T-helper 17 cell (primary cell): Measurements from ENCODE around the gene NPFFR2. TPM values are rescaled to one million over a fixed set of nuclear protein-coding genes. Genes with fewer than 3 reads are reported as not detected.
"Not testable (repeated sequence)": the region's sequence is repeated elsewhere in the genome, so short reads cannot be mapped to it uniquely, and the experiment has no call there.

Experiments used
- ATAC-seq: fragments of 150-1000 bp; cut with Tn5 transposase; 2 replicates; pipeline ENCODE4 v1.10.0; 2021; ENCODE audit warnings: mild to moderate bottlenecking, moderate library complexity
- DNase-seq, 3 donors: peaks; one replicate each; pipeline versions ENCODE4 v3.0.0 to v3.0.0-alpha.2; 2020 to 2021
- H3K9me3 ChIP-seq: one replicate; pipeline ENCODE4 v1.7.0; 2013; ENCODE audit warnings: low read length, mild to moderate bottlenecking; ENCODE audit not compliant: control insufficient read depth, poor library complexity, severe bottlenecking
- H3K27ac Mint-ChIP-seq: one replicate; pipeline ENCODE4 v1.8.0; 2022; ENCODE audit warnings: mild to moderate bottlenecking, moderate library complexity, mixed read lengths
- H3K27me3 Mint-ChIP-seq: one replicate; pipeline ENCODE4 v1.8.0; 2022; ENCODE audit warnings: mixed read lengths
- H3K36me3 Mint-ChIP-seq: one replicate; pipeline ENCODE4 v1.8.0; 2022; ENCODE audit warnings: low read depth, mixed read lengths
- H3K4me1 Mint-ChIP-seq: one replicate; pipeline ENCODE4 v1.8.0; 2022; ENCODE audit warnings: mild to moderate bottlenecking, mixed read lengths
- H3K4me3 Mint-ChIP-seq: one replicate; pipeline ENCODE4 v1.8.0; 2022; ENCODE audit warnings: mild to moderate bottlenecking, moderate library complexity, mixed read lengths
- total RNA-seq, 4 donors: library from RNA in 2 of 4; stranded (reverse) in 2 of 4; gene quantifications; one replicate each; pipeline ENCODE4 v1.2.3 and lab custom pipeline; 2022 to 2026

NPFFR2 gene
- total RNA-seq, 2 donors from 2014 or later: not detected

DNA sequence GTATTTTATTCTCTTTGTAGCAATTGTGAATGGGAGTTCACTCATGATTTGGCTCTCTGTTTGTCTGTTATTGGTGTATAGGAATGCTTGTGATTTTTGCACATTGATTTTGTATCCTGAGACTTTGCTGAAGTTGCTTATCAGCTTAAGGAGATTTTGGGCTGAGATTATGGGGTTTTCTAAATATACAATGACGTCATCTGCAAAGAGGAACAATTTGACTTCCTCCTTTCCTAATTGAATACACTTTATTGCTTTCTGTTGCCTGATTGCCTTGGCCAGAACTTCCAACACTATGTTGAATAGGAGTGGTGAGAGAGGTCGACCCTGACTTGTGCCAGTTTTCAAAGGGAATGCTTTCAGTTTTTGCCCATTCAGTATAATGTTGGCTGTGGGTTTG lies 108.2 kb downstream of the NPFFR2 start:
- H3K4me1 Mint-ChIP-seq, H3K27ac Mint-ChIP-seq, H3K27me3 Mint-ChIP-seq, H3K36me3 Mint-ChIP-seq, DNase-seq, H3K4me3 Mint-ChIP-seq, ATAC-seq, H3K9me3 ChIP-seq: not testable (repeated sequence)

DNA sequence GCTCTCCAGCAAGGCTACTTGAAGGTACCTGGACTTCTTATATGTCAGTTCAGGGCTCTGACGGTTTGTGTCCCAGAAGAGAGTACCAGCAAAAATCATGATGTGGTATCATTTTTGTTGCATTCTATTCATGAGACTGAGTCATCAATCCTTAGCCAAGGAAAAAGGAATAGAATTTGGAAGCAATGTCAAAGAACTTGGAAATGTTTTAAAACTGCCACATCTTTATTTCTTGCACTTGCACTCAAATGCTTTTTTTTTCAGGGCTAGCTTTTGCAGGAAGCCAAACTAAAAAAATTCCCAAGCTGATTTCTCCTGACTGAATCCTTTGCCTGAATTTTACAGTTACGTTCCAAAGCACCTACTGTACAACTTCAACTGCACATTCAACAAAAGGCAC lies 112.4 kb downstream of the NPFFR2 start:
- H3K27me3 Mint-ChIP-seq: no peaks in the 10 kb centered on the region
- no peak overlapping the region for H3K27ac Mint-ChIP-seq
- ATAC-seq (no peak), DNase-seq (no peak)
- H3K4me3 Mint-ChIP-seq: no peak overlapping the region
- no peaks in the 10 kb centered on the region for H3K9me3 ChIP-seq
- no peaks in the 10 kb centered on the region for H3K4me1 Mint-ChIP-seq
- H3K36me3 Mint-ChIP-seq: no peaks in the 10 kb centered on the region

GRCh38 chr4:72152731-72153130 lies 120.9 kb downstream of the NPFFR2 start:
- H3K36me3 Mint-ChIP-seq: no peaks in the 10 kb centered on the region

DNA sequence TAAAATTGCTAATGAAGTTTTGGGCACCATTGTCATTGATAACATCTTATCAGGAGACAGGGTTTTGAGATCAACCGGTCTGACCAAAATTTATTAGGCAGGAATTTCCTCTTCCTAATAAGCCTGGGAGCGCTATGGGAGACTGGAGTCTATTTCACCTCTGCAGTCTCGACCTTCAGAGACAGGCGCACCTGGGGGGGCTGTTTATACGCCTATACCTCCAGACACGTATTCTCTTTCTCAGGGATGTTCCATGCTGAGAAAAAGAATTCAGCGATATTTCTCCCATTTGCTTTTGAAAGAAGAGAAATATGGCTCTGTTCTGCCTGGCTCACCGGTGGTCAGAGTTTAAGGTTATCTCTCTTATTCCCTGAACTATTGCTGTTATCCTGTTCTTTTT lies 121.8 kb downstream of the NPFFR2 start:
- not testable (repeated sequence) for ATAC-seq, H3K9me3 ChIP-seq, DNase-seq, H3K27me3 Mint-ChIP-seq, H3K4me3 Mint-ChIP-seq, H3K36me3 Mint-ChIP-seq, H3K27ac Mint-ChIP-seq, H3K4me1 Mint-ChIP-seq

More at GRCh38 chr4:72152731-72153130, 120.9 kb downstream of the NPFFR2 start:
- DNase-seq (no peak), ATAC-seq (no peak)
- H3K4me3 Mint-ChIP-seq: no peak overlapping the region
- no peak overlapping the region for H3K27ac Mint-ChIP-seq
- no peaks in the 10 kb centered on the region for H3K27me3 Mint-ChIP-seq
- no peaks in the 10 kb centered on the region for H3K4me1 Mint-ChIP-seq
- H3K9me3 ChIP-seq: no peaks in the 10 kb centered on the region

DNA sequence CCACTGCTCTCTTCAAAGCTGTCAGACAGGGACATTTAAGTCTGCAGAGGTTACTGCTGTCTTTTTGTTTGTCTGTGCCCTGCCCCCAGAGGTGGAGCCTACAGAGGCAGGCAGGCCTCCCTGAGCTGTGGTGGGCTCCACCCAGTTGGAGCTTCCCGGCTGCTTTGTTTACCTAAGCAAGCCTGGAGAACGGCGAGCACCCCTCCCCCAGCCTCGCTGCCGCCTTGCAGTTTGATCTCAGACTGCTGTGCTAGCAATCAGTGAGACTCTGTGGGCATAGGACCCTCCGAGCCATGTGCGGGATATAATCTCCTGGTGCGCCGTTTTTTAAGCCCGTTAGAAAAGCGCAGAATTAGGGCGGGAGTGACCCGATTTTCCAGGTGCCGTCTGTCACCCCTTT lies 137.5 kb downstream of the NPFFR2 start:
- not testable (repeated sequence) for H3K27me3 Mint-ChIP-seq, H3K4me3 Mint-ChIP-seq, H3K36me3 Mint-ChIP-seq, H3K9me3 ChIP-seq, H3K4me1 Mint-ChIP-seq, H3K27ac Mint-ChIP-seq, DNase-seq, ATAC-seq

DNA sequence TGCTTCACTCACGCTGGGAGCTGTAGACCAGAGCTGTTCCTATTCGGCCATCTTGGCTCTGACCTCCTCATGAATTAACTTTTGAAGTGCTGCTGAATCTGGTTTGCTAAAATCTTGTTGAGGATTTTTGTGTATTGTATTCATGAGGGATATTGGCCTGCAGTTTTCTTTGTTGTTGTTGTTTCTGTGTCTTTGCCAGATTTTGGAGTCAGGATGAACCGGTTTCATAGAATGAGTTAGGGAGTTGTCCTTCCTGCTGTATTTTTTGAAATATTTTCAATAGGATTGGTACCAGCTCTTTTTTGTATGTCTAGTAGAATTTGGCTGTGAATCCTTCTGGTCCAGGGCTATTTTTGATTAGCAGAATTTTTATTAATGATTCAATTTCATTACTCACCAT lies 138.1 kb downstream of the NPFFR2 start:
- no peaks in the 10 kb centered on the region for H3K36me3 Mint-ChIP-seq
- peaks cover 3% of the 10 kb centered on the region for H3K9me3 ChIP-seq
- DNase-seq (no peak), ATAC-seq (no peak)
- H3K27ac Mint-ChIP-seq: no peak overlapping the region
- no peaks in the 10 kb centered on the region for H3K27me3 Mint-ChIP-seq
- no peak overlapping the region for H3K4me3 Mint-ChIP-seq
- H3K4me1 Mint-ChIP-seq: no peaks in the 10 kb centered on the region

- no peak for DNase-seq
- Mint-ChIP-seq H3K4me1 (no peaks in the 10 kb centered on the region), H3K27ac (no peak overlapping the region), H3K27me3 (no peaks in the 10 kb centered on the region), H3K4me3 (no peak overlapping the region), H3K36me3 (no peaks in the 10 kb centered on the region)
- H3K9me3 ChIP-seq: peaks cover 3% of the 10 kb centered on the region
- ATAC-seq: no peak
Observed at GRCh38 chr4:72171761-72172160, 140.0 kb downstream of the NPFFR2 start.

DNA sequence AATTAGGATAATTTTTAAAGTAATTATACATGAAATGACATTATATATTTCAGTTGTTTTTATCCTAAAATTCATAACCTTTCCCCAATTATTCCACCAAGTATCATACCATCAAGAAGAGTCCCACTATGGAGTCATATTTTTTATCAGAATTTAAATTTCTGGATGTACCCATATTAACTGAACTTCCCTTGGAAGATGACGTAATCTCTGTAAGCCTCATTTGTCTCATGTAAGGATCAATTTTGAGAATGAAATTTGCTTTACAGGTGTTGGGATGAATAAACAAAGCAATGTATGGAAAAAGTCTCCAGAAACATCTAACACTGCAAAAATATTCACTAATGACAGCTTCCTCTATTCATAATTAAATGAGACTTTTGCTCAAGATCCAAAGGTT lies 147.5 kb downstream of the NPFFR2 start:
- ATAC-seq (no peak), DNase-seq (no peak)
- Mint-ChIP-seq H3K4me3 (no peak overlapping the region), H3K27ac (no peak overlapping the region), H3K4me1 (no peaks in the 10 kb centered on the region), H3K36me3 (no peaks in the 10 kb centered on the region), H3K27me3 (no peaks in the 10 kb centered on the region)
- H3K9me3 ChIP-seq: no peaks in the 10 kb centered on the region

- Mint-ChIP-seq H3K4me3 (no peak overlapping the region), H3K36me3 (no peaks in the 10 kb centered on the region), H3K27ac (no peak overlapping the region), H3K4me1 (no peaks in the 10 kb centered on the region), H3K27me3 (no peaks in the 10 kb centered on the region)
- ATAC-seq: no peak
- no peak for DNase-seq
- no peaks in the 10 kb centered on the region for H3K9me3 ChIP-seq
Observed at GRCh38 chr4:72186714-72187113, 154.9 kb downstream of the NPFFR2 start.

- Mint-ChIP-seq H3K27me3 (no peaks in the 10 kb centered on the region), H3K36me3 (no peaks in the 10 kb centered on the region), H3K4me3 (no peak overlapping the region), H3K27ac (no peak overlapping the region), H3K4me1 (no peaks in the 10 kb centered on the region)
- no peaks in the 10 kb centered on the region for H3K9me3 ChIP-seq
- ATAC-seq (no peak), DNase-seq (no peak)
Observed at GRCh38 chr4:72194046-72194445, 162.2 kb downstream of the NPFFR2 start.

DNA sequence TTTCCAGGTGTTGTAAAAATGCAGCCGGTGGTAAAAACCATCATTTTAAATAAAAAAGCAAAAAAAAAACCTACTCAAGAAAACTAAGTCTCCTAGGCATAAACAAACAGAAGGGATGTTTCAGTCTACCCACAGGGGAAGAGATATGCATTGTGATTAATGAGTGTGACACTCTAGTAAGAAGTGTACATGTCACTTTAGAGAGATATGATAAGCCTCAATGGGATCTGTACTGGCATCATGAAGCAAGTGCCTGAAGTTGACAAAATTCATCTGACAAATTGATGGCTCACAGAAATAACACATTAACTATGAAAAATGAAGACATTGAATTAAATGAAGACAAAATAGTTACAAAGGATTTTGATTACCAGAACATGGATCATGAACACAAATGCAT lies 162.7 kb downstream of the NPFFR2 start:
- H3K9me3 ChIP-seq: no peaks in the 10 kb centered on the region
- no peaks in the 10 kb centered on the region for H3K4me1 Mint-ChIP-seq
- no peak for ATAC-seq
- no peak overlapping the region for H3K4me3 Mint-ChIP-seq
- H3K27ac Mint-ChIP-seq: no peak overlapping the region
- H3K36me3 Mint-ChIP-seq: no peaks in the 10 kb centered on the region
- H3K27me3 Mint-ChIP-seq: no peaks in the 10 kb centered on the region
- no peak for DNase-seq

Other genes starting within 250 kb of the NPFFR2 start
- gene GC, start 247.9 kb upstream of the NPFFR2 start, total RNA-seq: not detected